PC-9 (cell line): ENCODE measurements around the gene CYBA. TPM values are rescaled to one million over a fixed set of nuclear protein-coding genes. Genes with fewer than 3 reads are reported as not detected.

Experiments
- BruUV-seq: library from RNA; stranded (reverse); fragments of 400-500 nt; replicated peaks from 2 replicates; lab custom pipeline; 2021; lab: Mats Ljungman, UMichigan
- CTCF ChIA-PET: fragments of 300-600 bp; sonication (Branson Sonifier 250); formaldehyde crosslinking; loops from one replicate; lab custom pipeline; 2022; ENCODE audit warnings: antibody characterized with exemption; lab: Charles Lee
- POLR2A ChIA-PET: fragments of 300-600 bp; sonication (Branson Sonifier 250); formaldehyde crosslinking; loops from one replicate; lab custom pipeline; 2022; ENCODE audit warnings: antibody characterized with exemption; ENCODE audit not compliant: unreplicated experiment; lab: Charles Lee
- DNase-seq, 2 experiments: peaks; one replicate each; pipeline versions ENCODE4 v3.0.0 to v3.0.0-alpha.2; 2015 to 2022; ENCODE audit warnings: mixed read lengths in 1 of 2
- H2AFZ ChIP-seq: fragments of 200-600 bp; sonication (generic); 2 replicates; pipeline ENCODE4 v1.8.1; 2017; ENCODE audit warnings: antibody characterized with exemption
- H3F3A ChIP-seq: fragments of 200-600 bp; sonication (generic); 2 replicates; pipeline ENCODE4 v1.8.1; 2017; ENCODE audit warnings: antibody characterized with exemption, mild to moderate bottlenecking, low read depth; ENCODE audit not compliant: insufficient read depth
- H3K27ac ChIP-seq: fragments of 200-600 bp; sonication (generic); 2 replicates; pipeline ENCODE4 v1.6.1; 2016; ENCODE audit warnings: mixed run types
- H3K27me3 ChIP-seq: fragments of 200-600 bp; sonication (generic); 2 replicates; pipeline ENCODE4 v1.6.1; 2016; ENCODE audit warnings: low read depth, mixed run types; ENCODE audit not compliant: insufficient read depth
- H3K36me3 ChIP-seq: fragments of 200-600 bp; sonication (generic); 2 replicates; pipeline ENCODE4 v1.6.1; 2016; ENCODE audit warnings: low read depth, mixed run types
- H3K4me1 ChIP-seq: fragments of 200-600 bp; sonication (generic); replicated peaks from 2 replicates; pipeline ENCODE4 v1.6.1; 2016; ENCODE audit warnings: mixed run types; ENCODE audit not compliant: insufficient read depth
- H3K4me2 ChIP-seq: fragments of 200-600 bp; sonication (generic); 2 replicates; pipeline ENCODE4 v1.6.1; 2017; ENCODE audit warnings: mixed run types
- H3K4me3 ChIP-seq: fragments of 200-600 bp; sonication (generic); 2 replicates; pipeline ENCODE4 v1.6.1; 2016; ENCODE audit warnings: mixed run types
- H3K79me2 ChIP-seq: fragments of 200-600 bp; sonication (generic); 2 replicates; pipeline ENCODE4 v1.6.1; 2017; ENCODE audit warnings: low read depth, mixed run types
- H3K9me2 ChIP-seq: fragments of 200-600 bp; sonication (generic); 2 replicates; pipeline ENCODE4 v1.8.1; 2017; ENCODE audit warnings: mild to moderate bottlenecking; ENCODE audit not compliant: insufficient read depth
- H3K9me3 ChIP-seq: fragments of 200-600 bp; sonication (generic); 2 replicates; pipeline ENCODE4 v1.8.1; 2016; ENCODE audit warnings: low read depth; ENCODE audit not compliant: insufficient read depth
- H4K20me1 ChIP-seq: fragments of 200-600 bp; sonication (generic); 2 replicates; pipeline ENCODE4 v1.8.1; 2017; ENCODE audit not compliant: insufficient read depth
- EZH2 ChIP-seq: fragments of 200-600 bp; sonication (generic); IDR thresholded peaks from 2 replicates; pipeline ENCODE4 v1.8.0; 2017; ENCODE audit warnings: antibody characterized with exemption, low read depth
- intact Hi-C: fragments of 100-400 bp; cut with micrococcal nuclease; formaldehyde crosslinking; loops from one replicate; pipeline ENCODE4 v1.10.0; 2022; ENCODE audit not compliant: unreplicated experiment
- total RNA-seq: library from RNA; stranded (reverse); gene quantifications from 2 replicates; pipeline ENCODE4 v1.2.3, GENCODE V29; 2021
- TF ChIP-seq, protein P1 (sequence below): fragments of 200-600 bp; sonication (generic); conservative IDR thresholded peaks from 2 replicates; pipeline ENCODE4 v1.6.1; 2017; ENCODE audit warnings: mixed run types, antibody characterized with exemption, mild to moderate bottlenecking, moderate library complexity

The CYBA gene
- total RNA-seq, 1 experiment from 2014 or later: 8.0 TPM

DNA sequence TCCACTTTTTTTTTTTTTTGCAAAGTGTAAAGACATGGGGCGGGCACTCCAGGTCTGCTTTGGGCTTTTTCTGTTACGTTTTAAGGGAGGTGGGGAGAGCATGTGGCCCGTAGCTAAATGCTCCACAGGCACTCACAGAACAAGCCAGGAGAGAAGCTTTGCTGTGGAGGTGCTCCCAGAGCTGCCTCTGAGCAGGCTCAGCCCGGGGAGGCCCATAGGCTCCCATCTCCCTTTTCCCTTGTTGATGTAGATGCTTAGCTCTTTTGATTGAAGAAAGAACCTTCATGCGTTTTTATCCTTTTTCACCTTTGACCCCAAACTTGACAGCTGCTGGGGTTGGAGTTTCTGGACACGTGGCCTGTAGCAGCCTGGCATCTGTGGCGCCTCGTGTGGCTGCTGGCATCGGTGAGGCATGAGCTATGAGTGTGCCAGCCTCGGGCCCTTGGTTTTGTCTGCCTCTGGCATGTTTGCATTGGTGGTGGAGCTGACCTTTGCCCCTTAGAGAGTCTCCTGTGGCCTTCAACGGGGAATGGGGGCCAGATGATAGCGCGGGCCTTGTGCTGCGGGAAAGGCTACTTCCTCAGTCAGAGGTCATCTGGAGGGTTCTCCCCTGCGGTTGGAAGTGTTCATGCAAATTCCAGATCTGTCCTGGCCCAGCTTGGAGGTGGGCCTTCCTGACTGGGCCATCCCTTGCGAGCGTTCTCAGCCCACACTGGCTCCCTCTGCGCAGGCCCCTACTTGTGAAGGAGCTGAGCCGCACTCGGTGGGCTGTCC, 32.5 kb downstream of the CYBA start:
- H4K20me1 ChIP-seq: peaks cover 11% of the 10 kb centered on the region
- H3K27me3 ChIP-seq: no peaks in the 10 kb centered on the region
- CTCF ChIA-PET: no interaction called here
- no peak overlapping the region for H3K27ac ChIP-seq
- no peak overlapping the region for H3K4me2 ChIP-seq
- peak in 1 of 2 experiments; percentile 20 for DNase-seq
- intact Hi-C loops: no loop called here
- no TSS peak for BruUV-seq
- H3K4me3 ChIP-seq: no peak overlapping the region
- H3K79me2 ChIP-seq: no peaks in the 10 kb centered on the region
- H2AFZ ChIP-seq: no peak overlapping the region
- no peaks in the 10 kb centered on the region for H3K9me3 ChIP-seq
- no peaks in the 10 kb centered on the region for H3K36me3 ChIP-seq
- POLR2A ChIA-PET: no interaction called here
- H3F3A ChIP-seq: no peaks in the 10 kb centered on the region
- TF ChIP-seq, protein P1, sequence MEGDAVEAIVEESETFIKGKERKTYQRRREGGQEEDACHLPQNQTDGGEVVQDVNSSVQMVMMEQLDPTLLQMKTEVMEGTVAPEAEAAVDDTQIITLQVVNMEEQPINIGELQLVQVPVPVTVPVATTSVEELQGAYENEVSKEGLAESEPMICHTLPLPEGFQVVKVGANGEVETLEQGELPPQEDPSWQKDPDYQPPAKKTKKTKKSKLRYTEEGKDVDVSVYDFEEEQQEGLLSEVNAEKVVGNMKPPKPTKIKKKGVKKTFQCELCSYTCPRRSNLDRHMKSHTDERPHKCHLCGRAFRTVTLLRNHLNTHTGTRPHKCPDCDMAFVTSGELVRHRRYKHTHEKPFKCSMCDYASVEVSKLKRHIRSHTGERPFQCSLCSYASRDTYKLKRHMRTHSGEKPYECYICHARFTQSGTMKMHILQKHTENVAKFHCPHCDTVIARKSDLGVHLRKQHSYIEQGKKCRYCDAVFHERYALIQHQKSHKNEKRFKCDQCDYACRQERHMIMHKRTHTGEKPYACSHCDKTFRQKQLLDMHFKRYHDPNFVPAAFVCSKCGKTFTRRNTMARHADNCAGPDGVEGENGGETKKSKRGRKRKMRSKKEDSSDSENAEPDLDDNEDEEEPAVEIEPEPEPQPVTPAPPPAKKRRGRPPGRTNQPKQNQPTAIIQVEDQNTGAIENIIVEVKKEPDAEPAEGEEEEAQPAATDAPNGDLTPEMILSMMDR: no peak
- TF ChIP-seq EZH2: no peak
- H3K4me1 ChIP-seq: no peaks in the 10 kb centered on the region
- H3K9me2 ChIP-seq: no peaks in the 10 kb centered on the region

DNA sequence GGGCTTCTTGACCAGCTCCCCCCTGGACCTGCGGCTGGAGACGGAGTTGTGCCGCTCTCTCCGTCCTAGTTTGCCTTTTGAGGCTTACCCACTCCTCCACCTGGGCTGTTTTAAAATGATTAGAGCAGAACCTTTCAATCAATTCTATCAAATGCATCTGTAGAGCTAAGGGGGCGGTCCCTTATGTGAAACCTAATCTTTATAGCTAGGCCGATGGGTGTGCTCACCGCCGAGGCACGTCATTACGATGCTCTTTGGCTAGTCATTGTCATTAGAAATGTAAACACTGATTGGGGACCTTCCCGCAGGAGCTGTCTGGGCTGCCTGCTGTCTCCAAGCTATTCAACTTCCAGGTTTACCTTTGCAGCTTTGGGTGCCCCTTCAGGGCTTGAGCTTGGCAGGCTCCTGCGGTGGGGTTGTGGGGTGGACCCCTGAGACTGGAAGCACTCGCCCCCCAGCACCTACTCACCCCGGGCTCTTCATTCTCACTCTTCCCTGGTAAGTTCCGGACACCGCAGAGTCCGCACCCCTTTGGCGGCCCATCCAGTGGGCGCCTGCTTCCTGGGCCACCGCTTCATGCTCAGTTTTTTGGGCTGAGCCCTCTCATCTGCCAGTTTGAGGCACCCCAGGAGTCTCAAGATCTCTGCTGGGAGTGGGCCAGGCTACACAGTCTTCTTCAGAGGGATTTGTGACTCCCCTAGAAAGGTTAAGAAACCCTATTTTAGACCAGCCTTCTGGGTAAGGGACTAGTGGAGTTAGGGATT, 33.4 kb downstream of the CYBA start:
- Histone ChIP-seq H3K36me3 (no peaks in the 10 kb centered on the region), H2AFZ (no peak overlapping the region), H3K9me3 (no peaks in the 10 kb centered on the region), H3K4me3 (no peak overlapping the region), H3K4me2 (no peak overlapping the region), H4K20me1 (peaks cover 16% of the 10 kb centered on the region), H3K27me3 (no peaks in the 10 kb centered on the region), H3F3A (no peaks in the 10 kb centered on the region), H3K9me2 (no peaks in the 10 kb centered on the region), H3K27ac (no peak overlapping the region), H3K79me2 (no peaks in the 10 kb centered on the region), H3K4me1 (no peaks in the 10 kb centered on the region)
- intact Hi-C loops: no loop called here
- DNase-seq: peak in 1 of 2 experiments; percentile 33
- no TSS peak for BruUV-seq
- TF ChIP-seq, protein P1: no peak
- TF ChIP-seq EZH2: no peak
- POLR2A ChIA-PET: interaction anchor here (0.6 kb wide), 1 partner anchor 53 kb away, joined by 3 read pairs; no protein-coding TSS in a partner anchor
- CTCF ChIA-PET: no interaction called here

DNA sequence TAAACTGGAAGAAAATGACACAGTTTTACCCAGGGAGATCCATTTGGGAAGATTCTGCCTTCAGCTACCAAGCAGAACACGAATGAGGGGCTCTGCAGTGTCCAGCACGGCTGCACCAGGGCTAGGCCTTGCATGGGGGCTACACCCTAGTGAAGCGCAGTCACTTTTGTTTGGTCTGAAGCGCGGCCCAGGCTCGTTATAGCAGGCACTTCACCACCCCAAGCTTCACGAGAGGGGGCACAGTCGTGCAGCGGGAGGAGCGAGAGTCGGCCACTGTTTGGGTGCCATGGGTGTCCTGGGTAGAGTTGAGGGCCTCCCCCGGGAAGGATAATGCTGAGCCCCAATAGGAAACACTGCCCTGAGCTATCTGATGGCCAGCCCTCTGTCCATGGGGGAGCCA, 34.1 kb downstream of the CYBA start:
- H3K4me3 ChIP-seq: no peak overlapping the region
- H3K79me2 ChIP-seq: no peaks in the 10 kb centered on the region
- DNase-seq: no peak
- POLR2A ChIA-PET: interaction anchor here (0.6 kb wide), 1 partner anchor 54 kb away, joined by 3 read pairs; no protein-coding TSS in a partner anchor
- intact Hi-C loops: no loop called here
- no peaks in the 10 kb centered on the region for H3K4me1 ChIP-seq
- CTCF ChIA-PET: no interaction called here
- no peaks in the 10 kb centered on the region for H3K9me3 ChIP-seq
- no peak for TF ChIP-seq EZH2
- TF ChIP-seq, protein P1: no peak
- no peaks in the 10 kb centered on the region for H3K9me2 ChIP-seq
- no peaks in the 10 kb centered on the region for H3K36me3 ChIP-seq
- no peaks in the 10 kb centered on the region for H3F3A ChIP-seq
- no peak overlapping the region for H2AFZ ChIP-seq
- no peak overlapping the region for H3K4me2 ChIP-seq
- no peak overlapping the region for H3K27ac ChIP-seq
- no TSS peak for BruUV-seq
- no peaks in the 10 kb centered on the region for H3K27me3 ChIP-seq
- peaks cover 16% of the 10 kb centered on the region for H4K20me1 ChIP-seq
